HFF-Myc (cell line): ENCODE data around the gene EPB41L4A.
"Not testable (repeated sequence)": the region's sequence is repeated elsewhere in the genome, so short reads cannot be mapped to it uniquely, and the experiment has no call there.

Experiments used
- DNase-seq: peaks from one replicate; pipeline ENCODE4 v3.0.0-alpha.2; 2011; ENCODE audit warnings: low read depth; ENCODE audit errors: extremely low read depth
- H3K4me3 ChIP-seq: replicated peaks from 2 replicates; pipeline ENCODE4 v1.5.1; 2011; ENCODE audit warnings: low read depth, mild to moderate bottlenecking, control low read depth, low read length
- CTCF ChIP-seq: IDR thresholded peaks from 2 replicates; pipeline ENCODE4 v1.5.1; 2012; ENCODE audit warnings: mild to moderate bottlenecking, low read depth, low read length, control low read depth; ENCODE audit errors: missing control alignments

Gene EPB41L4A, protein sequence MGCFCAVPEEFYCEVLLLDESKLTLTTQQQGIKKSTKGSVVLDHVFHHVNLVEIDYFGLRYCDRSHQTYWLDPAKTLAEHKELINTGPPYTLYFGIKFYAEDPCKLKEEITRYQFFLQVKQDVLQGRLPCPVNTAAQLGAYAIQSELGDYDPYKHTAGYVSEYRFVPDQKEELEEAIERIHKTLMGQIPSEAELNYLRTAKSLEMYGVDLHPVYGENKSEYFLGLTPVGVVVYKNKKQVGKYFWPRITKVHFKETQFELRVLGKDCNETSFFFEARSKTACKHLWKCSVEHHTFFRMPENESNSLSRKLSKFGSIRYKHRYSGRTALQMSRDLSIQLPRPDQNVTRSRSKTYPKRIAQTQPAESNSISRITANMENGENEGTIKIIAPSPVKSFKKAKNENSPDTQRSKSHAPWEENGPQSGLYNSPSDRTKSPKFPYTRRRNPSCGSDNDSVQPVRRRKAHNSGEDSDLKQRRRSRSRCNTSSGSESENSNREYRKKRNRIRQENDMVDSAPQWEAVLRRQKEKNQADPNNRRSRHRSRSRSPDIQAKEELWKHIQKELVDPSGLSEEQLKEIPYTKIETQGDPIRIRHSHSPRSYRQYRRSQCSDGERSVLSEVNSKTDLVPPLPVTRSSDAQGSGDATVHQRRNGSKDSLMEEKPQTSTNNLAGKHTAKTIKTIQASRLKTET

DNA sequence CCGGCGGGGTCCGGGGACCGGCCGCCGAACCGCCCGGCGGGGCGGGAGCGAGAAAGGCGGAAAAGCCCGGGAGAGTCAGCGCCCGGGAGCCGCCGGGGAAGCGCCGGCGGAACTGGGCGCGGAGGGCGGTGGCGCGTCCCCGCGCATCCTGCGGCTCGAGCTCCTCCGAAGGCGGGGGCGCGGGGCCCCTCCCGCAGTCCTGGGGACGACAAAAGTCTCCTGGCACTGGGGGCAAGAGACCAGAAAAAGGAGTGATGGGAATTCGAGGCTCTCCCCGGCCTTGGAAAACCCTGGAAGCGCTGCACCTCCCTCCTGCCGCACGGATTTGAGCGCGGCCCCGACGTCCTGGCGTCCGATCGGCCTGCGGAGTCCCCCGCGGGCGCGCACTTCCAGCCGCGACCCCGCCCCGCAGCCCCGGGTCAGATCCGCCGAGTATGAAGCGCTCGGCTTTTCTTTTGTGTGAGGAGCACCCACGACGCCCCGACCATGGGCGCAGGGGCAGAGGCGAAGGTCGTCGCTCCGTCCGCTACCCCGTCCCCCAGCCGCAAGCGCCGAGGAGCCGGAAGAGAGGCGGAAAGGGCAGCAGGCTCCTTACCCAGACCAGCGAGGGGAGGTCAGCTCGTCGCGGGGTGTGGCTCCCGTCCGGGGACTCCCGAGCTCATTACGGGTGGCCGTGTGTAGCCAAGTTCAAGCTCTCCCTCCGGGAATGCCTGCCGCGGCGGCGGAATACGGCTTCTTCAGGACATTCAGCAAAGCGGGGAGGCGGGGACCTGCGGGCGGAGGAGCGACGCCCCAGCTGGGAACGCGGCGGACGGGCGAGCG lies at the start of gene EPB41L4A:
Gene EPB41L4A (minus strand): TSS at position 114 of the 822 bp plus-strand sequence. CDS start 238 bp downstream, outside the sequence.
- H3K4me3 ChIP-seq: peak within 1 kb of the TSS; percentile 40
- no peak for TF ChIP-seq CTCF
- no peak for DNase-seq

- H3K4me3 ChIP-seq: no peak overlapping the region
- no peak for DNase-seq
- TF ChIP-seq CTCF: no peak
Observed at GRCh38 chr5:112467485-112467884, 48.4 kb upstream of the EPB41L4A start.

GRCh38 chr5:112466261-112466660 lies 47.2 kb upstream of the EPB41L4A start:
- H3K4me3 ChIP-seq, DNase-seq: not testable (repeated sequence)

- not testable (repeated sequence) for DNase-seq, H3K4me3 ChIP-seq
Observed at GRCh38 chr5:112447187-112447760, 28.2 kb upstream of the EPB41L4A start.

GRCh38 chr5:112445626-112446350 lies 26.7 kb upstream of the EPB41L4A start:
- no peak overlapping the region for H3K4me3 ChIP-seq
- TF ChIP-seq CTCF: no peak
- no peak for DNase-seq

DNA sequence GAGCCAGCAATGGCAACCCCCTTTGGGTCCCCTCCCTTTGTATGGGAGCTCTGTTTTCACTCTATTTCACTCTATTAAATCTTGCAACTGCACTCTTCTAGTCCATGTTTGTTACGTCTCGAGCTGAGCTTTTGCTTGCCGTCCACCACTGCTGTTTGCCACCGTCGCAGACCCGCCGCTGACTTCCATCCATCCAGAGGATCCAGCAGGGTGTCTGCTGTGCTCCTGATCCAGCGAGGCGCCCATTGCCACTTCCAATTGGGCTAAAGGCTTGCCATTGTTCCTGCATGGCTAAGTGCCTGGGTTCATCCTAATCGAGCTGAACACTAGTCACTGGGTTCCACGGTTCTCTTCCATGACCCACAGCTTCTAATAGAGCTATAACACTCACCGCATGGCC lies 24.9 kb upstream of the EPB41L4A start:
- DNase-seq, H3K4me3 ChIP-seq: not testable (repeated sequence)

- TF ChIP-seq CTCF: no peak
- no peak overlapping the region for H3K4me3 ChIP-seq
- DNase-seq: no peak
Observed at GRCh38 chr5:112440031-112440430, 21.0 kb upstream of the EPB41L4A start.
